SK-N-MC (cell line): ENCODE data around the gene GBE1.

Source experiments
- EZH2 ChIP-seq: fragments of 200-600 bp; sonication (generic); IDR thresholded peaks from one replicate; pipeline ENCODE4 v1.6.1; 2017; ENCODE audit warnings: antibody characterized with exemption
- POLR2AphosphoS5 ChIP-seq: IDR thresholded peaks from 2 replicates; pipeline ENCODE4 v1.6.1; 2012; ENCODE audit warnings: mild to moderate bottlenecking, low read depth, low read length, borderline replicate concordance

DNA sequence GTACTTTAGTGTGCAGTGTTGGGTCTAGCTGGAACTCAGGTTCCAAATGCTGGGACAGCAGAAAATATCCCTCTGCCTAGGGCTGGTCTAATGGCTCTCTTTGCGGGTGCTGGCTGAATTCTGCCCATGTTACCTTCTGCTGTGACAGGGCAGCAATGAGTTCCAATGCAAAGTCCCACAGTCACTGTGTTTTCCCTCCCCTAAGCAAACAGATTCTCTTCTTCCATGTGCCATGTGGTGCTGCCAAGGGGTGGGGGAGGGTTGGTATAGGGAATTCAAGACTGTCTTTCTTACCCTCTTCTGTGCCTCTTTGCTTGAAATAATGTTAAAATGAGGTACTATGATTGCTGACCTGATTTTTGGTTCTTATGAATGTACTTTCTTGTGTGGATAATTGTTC, 229.6 kb downstream of the GBE1 start:
- TF ChIP-seq EZH2 = no peak
- no peak for TF ChIP-seq POLR2AphosphoS5
